ENCODE results near the gene CRELD2. TPM values are rescaled to one million over a fixed set of nuclear protein-coding genes. Genes with fewer than 3 reads are reported as not detected.
A peak's percentile ranks its signal among the peaks of the same experiment; 100 is the strongest.

CRELD2 gene, protein sequence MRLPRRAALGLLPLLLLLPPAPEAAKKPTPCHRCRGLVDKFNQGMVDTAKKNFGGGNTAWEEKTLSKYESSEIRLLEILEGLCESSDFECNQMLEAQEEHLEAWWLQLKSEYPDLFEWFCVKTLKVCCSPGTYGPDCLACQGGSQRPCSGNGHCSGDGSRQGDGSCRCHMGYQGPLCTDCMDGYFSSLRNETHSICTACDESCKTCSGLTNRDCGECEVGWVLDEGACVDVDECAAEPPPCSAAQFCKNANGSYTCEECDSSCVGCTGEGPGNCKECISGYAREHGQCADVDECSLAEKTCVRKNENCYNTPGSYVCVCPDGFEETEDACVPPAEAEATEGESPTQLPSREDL
- 28.9 TPM for polyA plus RNA-seq
- long read RNA-seq, donor 1, transcript CRELD2-201 (10 exons, 1,357 nt) = major isoform, 6 of 7 reads
- long read RNA-seq, donor 1, partial matches to known transcripts = 0 of 7 reads
- long read RNA-seq, donor 1, other reads (novel, unspliced or antisense) = 0 of 7 reads
- long read RNA-seq, donor 2, transcript CRELD2-201 (10 exons, 1,357 nt) = major isoform, 10 of 13 reads
- long read RNA-seq, donor 2, partial matches to known transcripts = 0 of 13 reads
- long read RNA-seq, donor 2, other reads (novel, unspliced or antisense) = 0 of 13 reads
- long read RNA-seq, donor 3, transcript CRELD2-201 (10 exons, 1,357 nt) = major isoform, 16 of 18 reads
- long read RNA-seq, donor 3, partial matches to known transcripts = 0 of 18 reads
- long read RNA-seq, donor 3, other reads (novel, unspliced or antisense) = 0 of 18 reads
- long read RNA-seq, donor 4 = 0 reads
- long read RNA-seq, donor 5, partial matches to known transcripts = 0 of 6 reads
- long read RNA-seq, donor 5, other reads (novel, unspliced or antisense) = 0 of 6 reads
- long read RNA-seq, donor 6, transcript CRELD2-201 (10 exons, 1,357 nt) = major isoform, 10 of 12 reads
- long read RNA-seq, donor 6, partial matches to known transcripts = 0 of 12 reads
- long read RNA-seq, donor 6, other reads (novel, unspliced or antisense) = 0 of 12 reads
- long read RNA-seq, donor 7, transcript CRELD2-201 (10 exons, 1,357 nt) = major isoform, 8 of 9 reads
- long read RNA-seq, donor 7, partial matches to known transcripts = 0 of 9 reads
- long read RNA-seq, donor 7, other reads (novel, unspliced or antisense) = 0 of 9 reads
- long read RNA-seq, donor 8, transcript CRELD2-201 (10 exons, 1,357 nt) = major isoform, 21 of 28 reads
- long read RNA-seq, donor 8, partial matches to known transcripts = 6 of 28 reads
- long read RNA-seq, donor 8, other reads (novel, unspliced or antisense) = 0 of 28 reads
- long read RNA-seq, donor 9, transcript CRELD2-201 (10 exons, 1,357 nt) = major isoform, 7 of 8 reads
- long read RNA-seq, donor 9, partial matches to known transcripts = 0 of 8 reads
- long read RNA-seq, donor 9, other reads (novel, unspliced or antisense) = 0 of 8 reads
- long read RNA-seq, donor 10, transcript CRELD2-201 (10 exons, 1,357 nt) = major isoform, 19 of 20 reads
- long read RNA-seq, donor 10, partial matches to known transcripts = 0 of 20 reads
- long read RNA-seq, donor 10, other reads (novel, unspliced or antisense) = 0 of 20 reads
- long read RNA-seq, donor 11, transcript CRELD2-201 (10 exons, 1,357 nt) = major isoform, 8 of 9 reads
- long read RNA-seq, donor 11, partial matches to known transcripts = 0 of 9 reads
- long read RNA-seq, donor 11, other reads (novel, unspliced or antisense) = 0 of 9 reads

DNA sequence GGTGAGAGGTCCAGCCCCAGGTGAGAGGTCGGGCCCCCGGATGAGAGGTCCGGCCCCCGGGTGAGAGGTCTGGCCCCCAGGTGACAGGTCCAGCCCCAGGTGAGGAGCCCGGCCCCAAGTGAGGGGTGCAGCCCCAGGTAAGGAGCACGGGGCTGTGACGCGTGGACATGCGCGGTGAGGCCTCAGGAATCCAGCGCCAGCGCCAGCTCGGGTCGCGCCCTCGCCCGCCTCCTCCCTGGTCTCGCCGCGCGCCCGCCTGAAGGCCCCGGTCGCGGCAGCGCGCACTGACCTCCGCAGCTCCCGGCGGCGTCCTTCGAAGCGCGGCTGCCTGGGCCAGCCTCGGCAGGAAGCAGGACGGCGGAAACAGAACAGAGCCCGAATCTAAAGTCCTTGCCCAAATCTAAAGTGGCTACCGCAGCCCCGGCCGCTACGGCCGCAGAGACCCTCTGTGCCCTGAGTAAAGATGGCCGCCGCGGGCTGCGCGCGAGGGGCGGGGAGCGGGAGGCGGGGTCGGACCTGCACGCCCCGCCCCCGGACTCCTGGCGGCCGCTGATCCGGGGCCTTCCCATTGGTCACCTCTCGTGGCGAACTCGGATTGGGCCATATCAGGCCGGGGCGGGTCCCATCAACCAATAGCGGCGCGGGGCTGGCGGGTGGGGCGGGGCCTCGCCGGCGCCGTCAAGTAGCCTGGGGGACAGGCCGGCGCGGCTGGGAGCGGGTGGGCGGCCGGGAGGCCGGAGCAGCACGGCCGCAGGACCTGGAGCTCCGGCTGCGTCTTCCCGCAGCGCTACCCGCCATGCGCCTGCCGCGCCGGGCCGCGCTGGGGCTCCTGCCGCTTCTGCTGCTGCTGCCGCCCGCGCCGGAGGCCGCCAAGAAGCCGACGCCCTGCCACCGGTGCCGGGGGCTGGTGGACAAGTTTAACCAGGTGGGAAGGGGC, at the start of gene CRELD2, which contains the start of gene ALG12:
Gene CRELD2 (plus strand): TSS at position 661 of the 937 bp plus-strand sequence. CDS start 136 bp downstream, at position 797.
Gene ALG12 (minus strand): TSS at position 465 of the 937 bp plus-strand sequence. CDS start 4,673 bp downstream, outside the sequence.
- no CpG with 5 or more reads among the region's 103 CpGs for WGBS (ENCODE audit: insufficient coverage, low lambda C conversion rate)
- Histone ChIP-seq H3K9me3 (ENCODE audit: control insufficient read depth, low read depth, low read length) (no peaks in the 10 kb centered on the region), H3K4me1 (ENCODE audit: control insufficient read depth, insufficient read depth, low read length) (peaks cover 8% of the 10 kb centered on the region)

DNA sequence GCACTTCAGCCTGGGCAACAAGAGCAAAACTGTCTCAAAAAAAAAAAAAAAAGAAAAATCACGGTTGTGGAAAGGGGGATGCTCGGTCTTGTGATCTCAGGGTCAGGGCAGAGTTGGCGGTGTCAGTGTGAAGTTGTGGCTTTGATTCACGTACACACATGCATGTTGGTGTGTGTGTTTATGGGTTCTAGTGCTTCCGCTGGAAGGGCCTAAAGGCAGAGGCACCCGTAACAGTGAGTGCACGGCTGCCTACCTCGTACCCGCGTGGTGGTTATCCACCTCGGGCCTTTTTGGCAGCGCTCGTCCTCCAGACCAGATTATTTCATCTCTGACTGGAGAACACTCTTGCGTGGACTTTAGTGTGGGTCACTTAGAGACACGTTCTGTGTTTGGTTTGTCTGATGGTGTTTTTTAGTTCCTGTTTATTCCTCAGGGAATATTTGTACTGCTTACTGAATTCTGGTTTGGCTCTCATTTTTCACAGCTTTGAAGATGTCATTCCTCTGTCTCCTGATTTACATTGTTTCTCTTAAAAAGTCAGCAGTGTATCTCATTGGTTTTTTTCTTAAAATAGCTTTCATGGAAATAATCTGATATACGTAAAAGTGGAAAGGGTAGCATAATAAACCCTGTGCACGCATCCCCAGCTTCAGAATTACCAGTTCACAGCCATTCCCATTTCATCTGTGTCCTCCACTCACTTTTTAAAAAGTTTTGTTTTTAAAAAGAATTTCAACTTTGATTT, 49.2 kb upstream of the CRELD2 start:
- Histone ChIP-seq H3K27me3 (ENCODE audit: control insufficient read depth, insufficient read depth, low read length) (no peaks in the 10 kb centered on the region), H3K4me3 (ENCODE audit: low read length) (no peak overlapping the region), H3K27ac (ENCODE audit: low read length) (no peak overlapping the region), H3K4me1 (ENCODE audit: control insufficient read depth, insufficient read depth, low read length) (no peaks in the 10 kb centered on the region), H3K36me3 (ENCODE audit: control insufficient read depth, insufficient read depth, low read length) (no peaks in the 10 kb centered on the region), H3K9me3 (ENCODE audit: control insufficient read depth, low read depth, low read length) (peaks cover 36% of the 10 kb centered on the region)
- DNase-seq = no peak
- no CpG with 5 or more reads among the region's 17 CpGs for WGBS (ENCODE audit: insufficient coverage, low lambda C conversion rate)

More for the DNA sequence above, at the start of gene CRELD2, which contains the start of gene ALG12:
- peak; percentile 96 to 98 for DNase-seq
- peak within 1 kb of the TSS; percentile 91 for H3K27ac ChIP-seq (ENCODE audit: low read length)
- peaks cover 20% of the 10 kb centered on the region for H3K36me3 ChIP-seq (ENCODE audit: control insufficient read depth, insufficient read depth, low read length)
- H3K4me3 ChIP-seq (ENCODE audit: low read length) = peak within 1 kb of the TSS; percentile 89
- no peaks in the 10 kb centered on the region for H3K27me3 ChIP-seq (ENCODE audit: control insufficient read depth, insufficient read depth, low read length)

DNA sequence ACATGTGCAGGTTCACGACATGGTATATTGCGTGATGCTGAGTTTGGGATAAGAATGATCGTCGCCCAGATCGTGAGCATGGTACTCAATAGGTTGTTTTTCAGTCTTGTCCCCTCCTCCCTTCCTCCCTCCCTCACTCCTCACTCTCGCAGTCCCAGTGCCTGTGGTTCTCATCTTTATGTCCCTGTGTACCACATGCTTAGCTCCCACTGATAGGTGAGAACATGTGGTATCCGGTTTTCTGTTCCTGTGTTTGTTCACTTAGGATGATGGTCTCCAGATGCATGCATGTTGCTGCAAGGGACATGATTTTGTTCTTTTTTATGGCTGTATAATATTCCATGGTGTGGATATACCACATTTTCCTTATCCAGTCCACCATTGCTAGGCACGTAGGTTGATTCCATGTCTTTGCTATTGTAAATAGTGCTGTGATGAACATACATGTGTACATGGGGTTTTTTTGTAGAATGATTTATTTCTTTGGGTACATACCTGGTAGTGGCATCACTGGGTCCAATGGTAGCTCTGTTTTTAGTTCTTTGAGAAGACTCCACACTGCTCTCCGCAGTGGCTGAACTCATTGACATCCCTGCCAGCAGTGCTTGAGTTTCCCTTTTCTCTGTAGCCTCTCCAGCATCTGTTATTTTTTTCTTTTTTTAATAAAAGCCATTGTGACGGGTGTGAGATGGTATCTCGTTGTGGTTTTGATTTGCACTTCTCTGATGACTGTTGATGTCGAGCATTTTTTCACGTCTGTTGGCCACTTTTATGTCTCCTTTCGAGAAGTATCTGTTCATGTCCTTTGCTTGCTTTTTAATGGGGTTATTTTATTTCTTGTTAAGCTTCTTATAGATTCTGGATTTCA, 48.4 kb upstream of the CRELD2 start:
- Histone ChIP-seq H3K4me1 (ENCODE audit: control insufficient read depth, insufficient read depth, low read length) (no peaks in the 10 kb centered on the region), H3K4me3 (ENCODE audit: low read length) (no peak overlapping the region), H3K9me3 (ENCODE audit: control insufficient read depth, low read depth, low read length) (peaks cover 35% of the 10 kb centered on the region), H3K36me3 (ENCODE audit: control insufficient read depth, insufficient read depth, low read length) (no peaks in the 10 kb centered on the region), H3K27ac (ENCODE audit: low read length) (no peak overlapping the region), H3K27me3 (ENCODE audit: control insufficient read depth, insufficient read depth, low read length) (no peaks in the 10 kb centered on the region)
- no peak for DNase-seq
- WGBS (ENCODE audit: insufficient coverage, low lambda C conversion rate) = 95% methylated on average over 4 of the region's 14 CpGs

DNA sequence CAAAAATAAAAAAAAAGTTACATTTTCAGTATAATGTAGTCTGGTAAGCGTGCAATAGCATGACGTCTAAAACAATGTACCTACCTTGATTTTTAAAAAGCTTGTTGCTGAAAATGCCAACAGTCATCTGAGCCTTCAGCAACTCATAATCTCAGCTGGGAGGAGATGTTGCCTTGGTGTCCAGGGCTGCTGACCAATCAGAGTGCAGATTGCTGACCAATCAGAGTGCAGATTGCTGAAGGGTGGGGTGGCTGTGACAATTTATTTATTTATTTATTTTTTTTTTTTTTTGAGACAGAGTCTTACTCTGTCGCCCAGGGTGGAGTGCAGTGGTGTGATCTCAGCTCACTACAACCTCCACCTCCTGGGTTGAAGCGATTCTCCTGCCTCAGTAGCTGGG, 47.0 kb upstream of the CRELD2 start:
- no peaks in the 10 kb centered on the region for H3K27me3 ChIP-seq (ENCODE audit: control insufficient read depth, insufficient read depth, low read length)
- peaks cover under 1% of the 10 kb centered on the region for H3K36me3 ChIP-seq (ENCODE audit: control insufficient read depth, insufficient read depth, low read length)
- H3K4me1 ChIP-seq (ENCODE audit: control insufficient read depth, insufficient read depth, low read length) = no peaks in the 10 kb centered on the region
- DNase-seq = no peak
- H3K4me3 ChIP-seq (ENCODE audit: low read length) = no peak overlapping the region
- H3K9me3 ChIP-seq (ENCODE audit: control insufficient read depth, low read depth, low read length) = peaks cover 27% of the 10 kb centered on the region
- no CpG with 5 or more reads among the region's 4 CpGs for WGBS (ENCODE audit: insufficient coverage, low lambda C conversion rate)
- H3K27ac ChIP-seq (ENCODE audit: low read length) = no peak overlapping the region

DNA sequence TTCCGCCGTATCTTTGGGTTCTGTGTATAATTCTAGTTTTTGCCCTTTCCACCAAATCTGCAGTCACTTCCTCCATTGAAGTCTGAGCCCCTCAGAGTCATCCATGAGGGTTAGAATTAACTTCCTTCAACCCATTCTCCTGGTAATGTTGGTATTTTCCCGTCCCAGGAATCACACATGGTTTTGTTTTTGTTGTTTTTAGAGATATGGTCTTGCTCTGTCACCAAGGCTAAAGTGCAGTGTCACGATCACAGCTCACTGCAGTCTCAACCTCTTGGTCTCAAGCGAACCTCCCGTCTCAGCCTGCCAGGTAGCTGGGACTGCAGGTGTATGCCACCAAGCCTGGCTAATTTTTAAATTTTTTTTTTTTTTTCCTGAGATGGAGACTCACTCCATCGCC, 46.1 kb upstream of the CRELD2 start:
- Histone ChIP-seq H3K9me3 (ENCODE audit: control insufficient read depth, low read depth, low read length) (peaks cover 19% of the 10 kb centered on the region), H3K27me3 (ENCODE audit: control insufficient read depth, insufficient read depth, low read length) (no peaks in the 10 kb centered on the region), H3K36me3 (ENCODE audit: control insufficient read depth, insufficient read depth, low read length) (peaks cover 5% of the 10 kb centered on the region), H3K4me3 (ENCODE audit: low read length) (no peak overlapping the region), H3K4me1 (ENCODE audit: control insufficient read depth, insufficient read depth, low read length) (no peaks in the 10 kb centered on the region), H3K27ac (ENCODE audit: low read length) (no peak overlapping the region)
- 100% methylated on average over 3 of the region's 7 CpGs for WGBS (ENCODE audit: insufficient coverage, low lambda C conversion rate)
- DNase-seq = no peak

DNA sequence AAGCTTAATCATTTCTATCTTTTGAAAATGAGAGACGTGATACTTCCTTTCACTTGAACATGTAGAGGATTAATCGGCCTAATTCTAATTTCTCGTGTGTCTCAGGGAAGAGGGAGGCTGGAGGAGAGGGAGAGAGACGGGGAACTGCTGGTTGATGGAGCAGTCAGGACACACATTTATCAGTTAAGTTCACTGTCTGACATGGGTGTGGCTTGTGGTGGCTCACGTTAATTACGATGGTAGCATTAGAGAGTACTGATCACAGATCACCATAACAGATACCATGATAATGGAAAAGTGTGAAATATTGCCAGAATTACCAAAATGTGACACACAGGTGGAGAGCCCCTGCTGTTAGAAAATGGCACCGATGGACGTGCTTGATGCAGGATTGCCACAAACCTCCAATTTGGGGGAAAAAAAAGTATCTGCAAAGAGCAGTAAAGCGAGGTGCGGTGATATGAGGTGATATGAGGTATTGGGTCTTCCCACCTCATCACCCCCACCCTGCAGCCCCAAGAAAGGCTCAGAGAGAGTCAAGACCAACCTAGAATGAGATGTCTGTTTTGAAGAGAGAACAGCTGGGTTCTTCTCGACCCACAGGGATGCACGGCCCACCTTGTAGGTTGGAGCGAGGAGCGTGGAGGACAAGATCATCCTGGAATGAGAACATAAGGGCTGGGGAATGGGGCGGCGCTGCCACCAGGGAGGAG, 45.0 kb upstream of the CRELD2 start:
- no peak for DNase-seq
- Histone ChIP-seq H3K4me3 (ENCODE audit: low read length) (no peak overlapping the region), H3K27me3 (ENCODE audit: control insufficient read depth, insufficient read depth, low read length) (no peaks in the 10 kb centered on the region), H3K27ac (ENCODE audit: low read length) (no peak overlapping the region), H3K4me1 (ENCODE audit: control insufficient read depth, insufficient read depth, low read length) (no peaks in the 10 kb centered on the region), H3K36me3 (ENCODE audit: control insufficient read depth, insufficient read depth, low read length) (peaks cover 7% of the 10 kb centered on the region), H3K9me3 (ENCODE audit: control insufficient read depth, low read depth, low read length) (peaks cover 19% of the 10 kb centered on the region)
- WGBS (ENCODE audit: insufficient coverage, low lambda C conversion rate) = 86% methylated on average over 4 of the region's 16 CpGs

DNA sequence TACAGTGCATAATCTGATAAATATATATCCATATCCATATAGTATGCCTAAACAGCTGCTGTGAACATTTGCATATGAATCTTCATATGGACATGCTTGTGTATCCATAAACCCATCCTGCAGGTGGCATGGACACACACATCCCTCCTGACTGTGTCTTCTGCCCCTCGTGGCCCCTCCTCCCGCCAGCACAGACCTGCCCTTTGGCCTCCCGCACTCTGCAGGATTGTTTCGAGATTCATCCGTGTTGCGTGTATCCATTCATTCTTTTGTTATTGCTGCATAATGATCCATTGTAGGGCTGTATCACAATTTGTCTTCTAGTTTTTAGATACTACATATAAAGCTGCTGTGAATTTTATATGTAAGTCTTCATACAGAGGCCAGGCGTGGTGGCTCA, 40.8 kb upstream of the CRELD2 start:
- no peak overlapping the region for H3K27ac ChIP-seq (ENCODE audit: low read length)
- H3K4me3 ChIP-seq (ENCODE audit: low read length) = no peak overlapping the region
- no peaks in the 10 kb centered on the region for H3K27me3 ChIP-seq (ENCODE audit: control insufficient read depth, insufficient read depth, low read length)
- H3K4me1 ChIP-seq (ENCODE audit: control insufficient read depth, insufficient read depth, low read length) = no peaks in the 10 kb centered on the region
- DNase-seq = no peak
- H3K9me3 ChIP-seq (ENCODE audit: control insufficient read depth, low read depth, low read length) = peaks cover 27% of the 10 kb centered on the region
- no CpG with 5 or more reads among the region's 7 CpGs for WGBS (ENCODE audit: insufficient coverage, low lambda C conversion rate)
- peaks cover 7% of the 10 kb centered on the region for H3K36me3 ChIP-seq (ENCODE audit: control insufficient read depth, insufficient read depth, low read length)
